HG03354 (cell line): Measurements from ENCODE around the gene ANTXR1.
"Not testable (repeated sequence)": the region's sequence is repeated elsewhere in the genome, so short reads cannot be mapped to it uniquely, and the experiment has no call there.

Experiments used
- ATAC-seq: cut with Tn5 transposase; IDR thresholded peaks from one replicate; pipeline ENCODE4 v1.9.1; 2021; ENCODE audit warnings: mild to moderate bottlenecking; ENCODE audit not compliant: unreplicated experiment, poor library complexity, severe bottlenecking

ANTXR1 gene

DNA sequence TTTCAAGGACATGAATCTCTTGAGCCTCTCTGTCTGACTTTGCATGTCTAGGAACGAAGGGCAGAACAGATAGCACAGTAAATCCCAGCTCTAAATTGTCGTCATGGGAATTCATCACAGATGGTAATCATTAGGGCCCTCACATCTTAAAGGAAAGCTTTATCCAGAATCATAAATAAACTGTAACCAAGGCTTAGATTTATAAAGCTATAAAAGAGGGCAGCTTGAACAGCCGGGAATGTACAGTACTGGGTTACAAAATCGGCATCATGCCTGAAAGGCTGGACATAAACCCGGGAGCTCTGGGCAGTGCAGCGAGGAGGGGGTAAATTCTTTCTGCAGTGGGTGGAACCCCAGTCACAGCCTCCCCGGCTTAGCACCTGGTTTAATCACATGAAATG, 229.7 kb downstream of the ANTXR1 start:
- no peak for ATAC-seq

- ATAC-seq, result no peak
Measured at GRCh38 chr2:69243652-69244051, 230.7 kb downstream of the ANTXR1 start.

GRCh38 chr2:69244882-69245281, 231.9 kb downstream of the ANTXR1 start:
- ATAC-seq, result no peak

DNA sequence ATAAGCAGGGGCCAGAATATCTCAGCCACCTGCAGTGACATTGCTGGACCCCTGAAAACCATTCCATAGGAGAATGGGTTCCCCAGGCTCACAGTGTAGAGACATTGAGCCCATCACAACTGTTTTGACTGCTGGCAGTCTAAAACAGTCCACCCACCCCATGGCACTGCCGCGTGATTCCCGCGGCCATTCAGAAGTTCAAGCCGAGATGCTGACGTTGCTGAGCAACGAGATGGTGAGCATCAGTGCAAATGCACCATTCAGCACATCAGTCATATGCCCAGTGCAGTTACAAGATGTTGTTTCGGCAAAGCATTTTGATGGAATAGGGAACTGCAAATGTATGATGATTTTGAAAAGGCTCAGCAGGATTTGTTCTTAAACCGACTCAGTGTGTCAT, 234.6 kb downstream of the ANTXR1 start:
- no peak for ATAC-seq

- no peak for ATAC-seq
Measured at GRCh38 chr2:69248232-69248631, 235.3 kb downstream of the ANTXR1 start.

DNA sequence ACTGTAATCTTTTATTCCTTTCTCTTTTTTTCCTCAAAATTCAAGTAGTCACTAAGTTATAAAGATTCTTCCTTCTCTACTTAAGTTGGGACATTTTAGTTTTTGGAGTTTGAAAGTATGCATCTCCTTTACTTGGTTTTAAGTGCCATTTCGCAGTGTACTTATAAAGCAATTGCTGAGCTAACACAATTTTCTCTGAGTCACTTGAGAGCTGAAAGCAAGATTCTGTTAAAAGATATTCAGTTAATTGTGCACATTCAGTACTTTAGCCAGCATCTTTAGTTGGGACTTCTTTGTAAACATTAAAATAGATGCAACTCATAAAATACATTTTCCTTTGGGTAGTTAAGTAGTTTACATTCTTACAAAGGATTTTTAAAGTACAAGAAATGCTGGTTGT, 238.0 kb downstream of the ANTXR1 start:
- no peak for ATAC-seq

GRCh38 chr2:69251943-69252342, 239.0 kb downstream of the ANTXR1 start:
- ATAC-seq, result no peak

DNA sequence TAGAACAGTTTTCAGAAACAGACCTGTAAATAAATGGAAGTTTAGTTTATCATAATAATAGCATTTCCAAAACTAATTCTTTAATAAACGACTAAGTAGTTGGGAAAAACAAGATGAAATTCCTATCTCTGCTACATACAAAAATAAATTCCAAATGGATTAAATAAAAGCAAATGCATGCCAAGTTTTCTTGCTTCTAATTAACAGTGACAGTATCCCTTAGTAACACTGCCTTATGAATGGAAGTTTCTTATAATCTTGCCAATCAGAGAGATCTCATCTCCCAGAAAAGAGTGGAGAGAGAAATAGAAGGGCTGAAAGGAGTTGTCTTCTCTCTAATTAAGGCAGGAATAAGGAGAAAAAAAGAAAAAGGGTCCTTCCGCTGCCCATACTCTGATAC, 240.1 kb downstream of the ANTXR1 start:
- ATAC-seq, result no peak

DNA sequence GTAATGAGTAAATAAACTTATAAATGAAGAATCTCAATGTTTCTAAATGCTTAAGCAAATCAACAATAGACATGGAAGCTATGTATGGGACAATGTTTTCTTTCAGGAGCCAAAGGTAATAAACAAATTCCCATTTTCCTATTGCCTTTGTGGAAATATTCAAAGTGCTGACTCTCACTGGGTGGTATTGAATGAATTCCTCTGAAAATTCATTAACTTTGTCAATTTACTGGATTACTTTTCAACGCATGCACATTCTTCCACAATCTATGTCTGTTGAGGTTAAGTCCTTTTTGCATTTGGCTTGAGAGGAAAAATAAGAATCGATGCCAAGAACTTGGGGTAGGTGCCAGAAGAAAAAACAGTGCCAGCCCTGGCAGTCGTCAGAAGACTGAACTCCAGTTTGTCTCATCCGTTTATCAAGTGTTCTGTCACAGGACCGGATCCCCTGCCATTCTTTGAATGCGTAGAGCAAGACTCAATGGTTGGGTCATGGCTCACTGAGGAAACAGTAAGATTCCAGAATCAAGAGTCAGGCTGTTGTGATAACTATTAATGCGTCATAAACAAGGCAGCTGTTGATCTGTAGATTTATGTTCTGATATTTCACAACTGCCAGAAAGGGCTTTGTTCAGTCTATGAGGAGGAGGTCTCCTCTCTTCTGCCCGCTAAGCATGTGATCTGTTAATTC, 240.8 kb downstream of the ANTXR1 start:
- no peak for ATAC-seq

GRCh38 chr2:69255760-69256159, 242.8 kb downstream of the ANTXR1 start:
- no peak for ATAC-seq

- ATAC-seq, result not testable (repeated sequence)
Measured at GRCh38 chr2:69259994-69260591, 247.1 kb downstream of the ANTXR1 start.

DNA sequence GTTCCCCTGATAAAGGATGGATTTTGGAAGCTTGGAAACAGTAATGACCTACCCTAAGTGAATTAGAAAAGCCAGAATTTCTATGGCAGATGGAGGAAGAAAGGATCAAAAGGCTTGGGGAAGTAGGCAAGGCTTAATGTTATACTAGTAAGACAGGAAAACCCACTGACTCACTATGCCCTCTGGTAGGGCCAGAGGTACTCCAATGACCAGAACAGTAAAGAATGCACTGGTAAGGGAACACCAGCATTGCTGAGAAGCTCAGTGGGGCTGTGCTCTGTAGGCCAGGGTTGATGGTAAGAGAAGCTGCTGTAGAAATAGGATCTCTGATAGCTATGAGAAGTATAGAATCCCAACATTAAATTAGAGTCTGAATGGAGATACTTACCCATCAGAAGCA, 247.7 kb downstream of the ANTXR1 start:
- no peak for ATAC-seq

DNA sequence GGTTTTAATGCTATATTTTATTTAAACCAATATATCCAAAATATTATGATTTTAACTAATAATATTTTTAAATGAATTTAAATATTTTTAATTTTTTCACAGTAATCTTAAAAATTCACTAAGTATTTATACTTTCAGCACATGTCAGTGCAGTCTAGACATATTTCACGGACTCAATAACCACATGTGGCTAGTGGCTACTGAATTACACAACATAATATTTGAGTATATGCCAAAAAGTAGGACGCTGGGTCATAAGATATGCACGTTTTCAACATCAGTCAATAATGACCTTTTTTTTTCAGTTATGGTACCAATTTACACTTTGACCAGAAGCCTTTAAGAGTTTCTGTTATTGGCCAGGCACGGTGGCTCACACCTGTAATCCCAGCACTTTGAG, 256.4 kb downstream of the ANTXR1 start:
- ATAC-seq, result no peak

DNA sequence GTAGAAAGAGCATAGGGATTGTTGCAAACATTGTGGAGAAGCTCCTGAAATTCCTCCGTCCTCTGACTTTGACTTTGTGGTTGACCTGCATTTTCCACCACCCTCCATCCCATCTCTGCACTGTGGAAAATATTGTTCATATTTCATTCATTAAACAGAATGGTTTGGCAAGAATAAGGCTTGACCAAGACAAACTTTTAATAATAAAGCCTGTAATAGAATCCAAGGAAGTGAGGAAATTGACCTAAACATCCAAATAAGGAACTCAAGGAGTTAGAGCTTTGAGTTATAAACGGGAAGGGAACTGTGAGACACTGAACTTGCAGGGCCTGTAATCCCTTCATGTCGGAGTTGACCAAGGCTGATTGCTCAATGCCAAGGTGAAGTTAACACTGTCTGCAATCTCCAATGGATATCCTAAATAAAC, 258.9 kb downstream of the ANTXR1 start:
- no peak for ATAC-seq

DNA sequence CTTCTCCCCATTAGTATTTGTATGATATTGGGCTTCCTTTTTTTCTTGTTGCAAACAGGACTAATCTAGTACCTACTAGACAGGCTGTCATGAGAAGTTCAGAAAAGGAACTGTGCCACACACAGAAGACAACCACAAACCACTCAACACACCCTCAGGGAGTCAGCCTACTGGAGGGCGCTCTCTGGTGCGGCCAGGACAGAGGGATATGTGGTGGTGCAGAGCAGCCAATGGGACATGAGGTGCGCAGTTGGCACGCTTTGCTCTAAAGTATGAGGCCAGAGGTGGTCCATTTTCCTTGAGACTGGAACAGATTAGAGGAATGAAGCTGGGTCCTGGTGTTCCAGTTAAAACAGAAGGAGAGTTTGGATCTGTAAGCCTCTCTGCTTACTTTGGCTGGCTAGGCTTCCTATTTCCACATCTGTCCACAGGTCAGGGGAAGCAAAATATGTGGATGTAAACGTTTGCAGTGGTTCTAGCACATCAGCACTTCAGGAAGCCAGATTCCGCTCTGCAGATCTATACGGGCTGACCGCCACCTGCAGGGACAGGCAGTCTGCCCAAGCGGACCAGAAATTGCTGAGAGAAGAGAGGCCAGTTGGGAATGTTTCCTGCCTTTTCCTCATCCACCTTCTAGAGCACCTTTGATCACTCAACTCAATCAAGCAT, 260.0 kb downstream of the ANTXR1 start:
- ATAC-seq, result no peak

GRCh38 chr2:69275490-69275889, 262.5 kb downstream of the ANTXR1 start:
- ATAC-seq, result no peak

GRCh38 chr2:69278366-69278765, 265.4 kb downstream of the ANTXR1 start:
- no peak for ATAC-seq

DNA sequence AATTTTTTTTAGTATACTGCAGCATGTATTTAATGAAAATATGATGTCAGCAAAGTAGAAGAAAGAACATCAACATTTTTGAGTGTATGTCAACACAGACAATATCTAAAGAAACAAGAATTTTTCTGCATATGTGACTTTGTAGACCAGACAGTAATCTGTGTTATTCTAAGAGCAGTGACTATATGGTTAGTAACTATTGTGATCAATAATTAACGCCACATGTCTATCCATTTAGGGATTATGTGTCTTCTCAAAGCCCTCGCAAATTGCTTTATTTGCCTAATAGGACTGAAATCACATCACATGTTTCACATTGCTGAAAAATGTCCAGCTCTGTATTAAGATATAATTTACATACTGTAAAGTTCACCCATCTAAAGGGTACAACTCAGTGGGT, 266.2 kb downstream of the ANTXR1 start:
- no peak for ATAC-seq

DNA sequence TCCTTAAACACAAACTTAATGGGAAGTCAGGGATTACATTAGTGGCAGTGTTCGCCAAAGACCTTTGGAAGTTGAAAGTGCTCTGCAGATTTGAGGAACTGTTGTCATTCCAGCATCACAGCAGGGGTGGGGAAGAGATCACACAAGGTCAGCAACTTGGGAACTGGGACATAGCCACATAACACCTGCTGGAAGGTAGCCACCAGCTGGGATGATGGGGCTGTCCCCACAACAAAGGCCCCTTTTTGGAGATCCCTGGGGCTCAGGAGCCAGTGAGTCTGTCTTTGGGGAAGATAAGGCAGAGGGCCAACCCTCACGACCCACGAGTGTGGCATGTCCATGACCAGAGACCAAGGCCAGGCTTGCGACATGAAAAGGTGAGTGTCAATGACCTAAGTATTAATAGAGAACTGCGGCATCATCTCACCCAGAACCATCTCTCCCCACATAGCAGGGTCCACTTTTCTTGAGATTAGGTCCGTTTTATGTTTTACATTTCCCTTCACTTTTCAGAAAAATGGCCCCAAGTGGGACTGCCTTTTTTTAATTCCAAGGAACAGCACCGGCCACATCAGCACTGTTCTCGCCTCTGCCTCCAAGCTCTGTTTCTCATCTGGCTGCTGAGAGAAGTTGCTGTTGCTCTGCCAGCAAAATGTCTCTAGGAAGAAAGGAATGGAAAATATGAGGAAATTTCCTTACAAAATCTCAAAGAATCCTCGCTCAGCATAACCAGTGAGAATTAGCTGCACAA, 267.1 kb downstream of the ANTXR1 start:
- ATAC-seq, result no peak

GRCh38 chr2:69280796-69281412, 267.9 kb downstream of the ANTXR1 start:
- no peak for ATAC-seq
